ENCODE results near the gene GNA12. TPM values are rescaled to one million over a fixed set of nuclear protein-coding genes. Genes with fewer than 3 reads are reported as not detected.

Gene GNA12
- total and polyA plus RNA-seq, 10 of the 15 experiments (the other 5 are each of a cell fraction or from before 2014, with no cell fraction given) = 1.9 to 51.8 (median 12.6) TPM

- ChIA-PET SMC1A (ENCODE audit: uncharacterized antibody, unreplicated experiment) (interaction anchor here (0.6 to 5.3 kb wide), 10 partner anchors 10 to 628 kb away, joined by 3 to 31 read pairs (median 10); no protein-coding TSS in a partner anchor), CTCF (interaction anchor here (0.8 to 5.6 kb wide), 10 partner anchors 10 to 104 kb away, joined by 3 to 33 read pairs (median 4); no protein-coding TSS in a partner anchor), POLR2A (interaction anchor here (0.9 to 2.6 kb wide), 2 partner anchors 24 to 60 kb away, joined by 4 to 11 read pairs; no protein-coding TSS in a partner anchor), RAD21 (ENCODE audit: unreplicated experiment) (interaction anchor here (1.0 to 2.1 kb wide), 5 partner anchors 12 to 60 kb away, joined by 3 to 9 read pairs (median 4); no protein-coding TSS in a partner anchor)
- Histone ChIP-seq H3K79me2 (ENCODE audit: control insufficient read depth, insufficient read depth, low read length) (peaks cover 2% of the 10 kb centered on the region), H3K4me1 (ENCODE audit: control insufficient read depth, insufficient read depth, low read length) (peaks cover 33% of the 10 kb centered on the region), H3K27me3 (replicated peaks in 1 of 2; ENCODE audit: control insufficient read depth in 2 of 2, insufficient read depth in 2 of 2, low read length in 1 of 2) (no peaks in the 10 kb centered on the region), H2AFZ (ENCODE audit: control insufficient read depth, low read depth, low read length) (no peak overlapping the region; the same call in 1 of the 2 replicates), H4K20me1 (ENCODE audit: control insufficient read depth, insufficient read depth) (no peaks in the 10 kb centered on the region), H3K27ac (ENCODE audit: control insufficient read depth, insufficient read depth) (no peak overlapping the region; the same call in 1 of the 2 replicates), H3K36me3 (ENCODE audit: control insufficient read depth in 2 of 2, insufficient read depth in 2 of 2, low read length in 1 of 2) (peaks cover 0 to 4% of the 10 kb centered on the region in 2 experiments; a peak in 2 of 4 replicates), H3K4me2 (ENCODE audit: control insufficient read depth, insufficient read depth) (peak overlapping the region; percentile 44), H3K4me3 (no peak overlapping the region), H3K9ac (ENCODE audit: control insufficient read depth, insufficient read depth, low read length) (no peak overlapping the region), H3K9me3 (replicated peaks; ENCODE audit: control insufficient read depth, insufficient read depth, low read length) (no peaks in the 10 kb centered on the region)
- FAIRE-seq = peak; percentile 78
- DNase-seq (ENCODE audit: low read depth, low spot score) = no peak
- intact Hi-C loops (cut with micrococcal nuclease; ENCODE audit: unreplicated experiment) = no loop called here
- peak; percentile 22 for ATAC-seq
- whole genome bisulfite sequencing (ENCODE audit: insufficient coverage, insufficient replicate concordance, low lambda C conversion rate, missing lambda C conversion rate) = 65% methylated on average over 22 of the region's 22 CpGs
- in situ Hi-C loops (cut with MboI) = no loop called here
- no TSS peak for BruUV-seq (replicated peaks)
- TF ChIP-seq SUPT20H (IDR thresholded peaks at IDR 0.05; ENCODE audit: borderline replicate concordance, control insufficient read depth, low read depth, low read length) (no peak), TCF12 (IDR thresholded peaks at IDR 0.05; ENCODE audit: low read depth, low read length) (no peak), NFIC (IDR thresholded peaks at IDR 0.05; ENCODE audit: low read depth, low read length) (no peak), PBX3 (IDR thresholded peaks at IDR 0.05; ENCODE audit: insufficient replicate concordance, low read depth, low read length) (peak; percentile 51), NR2C2 (IDR thresholded peaks at IDR 0.05; ENCODE audit: borderline replicate concordance, control insufficient read depth, insufficient read length, low read depth) (no peak), PKNOX1 (IDR thresholded peaks at IDR 0.05) (peak; percentile 77), RUNX3 (IDR thresholded peaks at IDR 0.05; ENCODE audit: low read length) (0 out of 2 replicates have a peak, but pooled peaks have one; percentile 5), BACH1 (IDR thresholded peaks at IDR 0.05; ENCODE audit: borderline replicate concordance) (no peak), ZNF592 (IDR thresholded peaks at IDR 0.05) (no peak), CBFB (IDR thresholded peaks at IDR 0.05; ENCODE audit: low read depth) (no peak), FOS (IDR thresholded peaks at IDR 0.05; ENCODE audit: borderline replicate concordance, extremely low read depth, insufficient read length) (no peak), ZBED1 (IDR thresholded peaks at IDR 0.05; ENCODE audit: borderline replicate concordance) (no peak), NRF1 (conservative IDR thresholded peaks at IDR 0.05; ENCODE audit: low read depth, low read length) (no peak), TARDBP (IDR thresholded peaks at IDR 0.05; ENCODE audit: borderline replicate concordance) (no peak), SMAD5 (IDR thresholded peaks at IDR 0.05; ENCODE audit: low read depth) (no peak), BCL11A (IDR thresholded peaks at IDR 0.05; ENCODE audit: low read depth, low read length) (no peak), EED (IDR thresholded peaks at IDR 0.05; ENCODE audit: low read depth) (peak; percentile 25; the same call in 1 of the 2 replicates), IKZF2 (IDR thresholded peaks at IDR 0.05) (0 out of 4 replicates have a peak, but pooled peaks of 1 of the 2 experiments have one; percentile 12)
Measured at GRCh38 chr7:2760098-2760889, 83.8 kb downstream of the GNA12 start.
